Measurements from ENCODE around the gene ADGRV1.
"Not testable (repeated sequence)": the region's sequence is repeated elsewhere in the genome, so short reads cannot be mapped to it uniquely, and the experiment has no call there.

ADGRV1 gene

GRCh38 chr5:90553711-90554110 lies 4.9 kb upstream of the ADGRV1 start:
- DNase-seq = no peak

GRCh38 chr5:90554358-90555006 lies 4.1 kb upstream of the ADGRV1 start:
- no peak for DNase-seq

- no peak for DNase-seq
Measured at GRCh38 chr5:90555666-90556065, 2.9 kb upstream of the ADGRV1 start.

- DNase-seq = no peak
Measured at GRCh38 chr5:90557391-90557790, 1.2 kb upstream of the ADGRV1 start.

- DNase-seq = no peak
Measured at GRCh38 chr5:90557871-90558270, 726 bp upstream of the ADGRV1 start.

- DNase-seq = no peak
Measured at GRCh38 chr5:90560771-90561170, 2.2 kb downstream of the ADGRV1 start.

GRCh38 chr5:90561766-90562165 lies 3.2 kb downstream of the ADGRV1 start:
- no peak for DNase-seq

- DNase-seq = no peak
Measured at GRCh38 chr5:90562341-90562740, 3.7 kb downstream of the ADGRV1 start.

GRCh38 chr5:90563108-90563507 lies 4.5 kb downstream of the ADGRV1 start:
- DNase-seq = no peak

- DNase-seq = no peak
Measured at GRCh38 chr5:90565491-90565890, 6.9 kb downstream of the ADGRV1 start.

GRCh38 chr5:90569084-90569483 lies 10.5 kb downstream of the ADGRV1 start:
- no peak for DNase-seq

GRCh38 chr5:90570034-90570433 lies 11.4 kb downstream of the ADGRV1 start:
- DNase-seq = no peak

GRCh38 chr5:90571147-90571773 lies 12.7 kb downstream of the ADGRV1 start:
- DNase-seq = no peak

- no peak for DNase-seq
Measured at GRCh38 chr5:90575712-90576111, 17.1 kb downstream of the ADGRV1 start.

GRCh38 chr5:90576566-90576965 lies 18.0 kb downstream of the ADGRV1 start:
- DNase-seq = not testable (repeated sequence)

- not testable (repeated sequence) for DNase-seq
Measured at GRCh38 chr5:90579905-90580304, 21.3 kb downstream of the ADGRV1 start.

- no peak for DNase-seq
Measured at GRCh38 chr5:90581956-90582355, 23.4 kb downstream of the ADGRV1 start.

GRCh38 chr5:90585337-90585986 lies 26.9 kb downstream of the ADGRV1 start:
- DNase-seq = no peak

GRCh38 chr5:90586469-90586868 lies 27.9 kb downstream of the ADGRV1 start:
- no peak for DNase-seq

- DNase-seq = no peak
Measured at GRCh38 chr5:90590170-90590569, 31.6 kb downstream of the ADGRV1 start.

GRCh38 chr5:90593083-90593482 lies 34.5 kb downstream of the ADGRV1 start:
- not testable (repeated sequence) for DNase-seq

- DNase-seq = not testable (repeated sequence)
Measured at GRCh38 chr5:90595766-90596165, 37.2 kb downstream of the ADGRV1 start.

GRCh38 chr5:90598293-90598692 lies 39.7 kb downstream of the ADGRV1 start:
- no peak for DNase-seq

GRCh38 chr5:90600307-90600706 lies 41.7 kb downstream of the ADGRV1 start:
- not testable (repeated sequence) for DNase-seq
